Rectal smooth muscle tissue (tissue), 1 donor: Measurements from ENCODE around the gene ORMDL2.

Experiments used
- H3K27ac ChIP-seq: one replicate; pipeline ENCODE4 v1.7.0; 2013; ENCODE audit warnings: low read depth, low read length, inconsistent platforms
- H3K27me3 ChIP-seq: one replicate; pipeline ENCODE4 v1.7.0; 2013; ENCODE audit warnings: low read length; ENCODE audit not compliant: control insufficient read depth, insufficient read depth
- H3K36me3 ChIP-seq: one replicate; pipeline ENCODE4 v1.7.0; 2013; ENCODE audit warnings: low read length; ENCODE audit not compliant: control insufficient read depth, insufficient read depth
- H3K4me1 ChIP-seq: one replicate; pipeline ENCODE4 v1.7.0; 2013; ENCODE audit warnings: low read length; ENCODE audit not compliant: control insufficient read depth, insufficient read depth
- H3K4me3 ChIP-seq: one replicate; pipeline ENCODE4 v1.7.0; 2013; ENCODE audit warnings: low read length
- H3K9ac ChIP-seq: one replicate; pipeline ENCODE4 v1.7.0; 2013; ENCODE audit warnings: low read length

ORMDL2 gene

GRCh38 chr12:55817345-55818139 is at the start of gene ORMDL2, which contains the start of gene SARNP:
TSS of gene ORMDL2 (plus strand) at chr12:55818041. CDS start at chr12:55819000, 959 bp downstream.
TSS of gene SARNP (minus strand) at chr12:55817724. CDS start at chr12:55817701, 23 bp downstream.
- H3K4me1 ChIP-seq, result peaks cover 12% of the 10 kb centered on the region
- H3K36me3 ChIP-seq, result peaks cover 7% of the 10 kb centered on the region
- H3K9ac ChIP-seq, result peak within 1 kb of the TSS; percentile 97
- no peaks in the 10 kb centered on the region for H3K27me3 ChIP-seq
- peak within 1 kb of the TSS; percentile 88 for H3K4me3 ChIP-seq
- peak within 1 kb of the TSS; percentile 80 for H3K27ac ChIP-seq

- Histone ChIP-seq H3K27me3 (no peaks in the 10 kb centered on the region), H3K4me3 (no peak overlapping the region), H3K9ac (no peak overlapping the region), H3K36me3 (no peaks in the 10 kb centered on the region), H3K4me1 (no peaks in the 10 kb centered on the region), H3K27ac (no peak overlapping the region)
These were observed 46.1 kb upstream of the ORMDL2 start for GRCh38 chr12:55771736-55772135.

DNA sequence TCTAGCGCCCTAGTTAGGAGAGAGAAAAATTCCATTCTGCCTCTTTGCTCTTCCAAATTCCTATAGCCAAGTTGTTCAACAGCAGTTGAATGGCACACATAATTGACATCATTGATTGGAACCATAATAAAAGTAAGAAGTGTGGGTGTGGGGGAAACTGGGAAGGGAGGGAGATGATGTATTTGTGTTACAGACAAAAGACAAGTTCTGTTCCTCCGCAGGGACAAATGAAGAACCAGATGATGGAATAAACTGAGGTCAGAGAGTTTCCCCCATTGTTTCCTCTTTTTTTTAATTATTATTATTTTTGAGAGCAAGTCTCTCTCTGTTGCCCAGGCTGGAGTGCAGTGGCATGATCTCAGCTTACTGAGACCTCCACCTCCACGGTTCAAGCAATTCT is 40.0 kb upstream of the ORMDL2 start:
- H3K4me1 ChIP-seq, result no peaks in the 10 kb centered on the region
- H3K9ac ChIP-seq, result no peak overlapping the region
- H3K36me3 ChIP-seq, result peaks cover 7% of the 10 kb centered on the region
- no peaks in the 10 kb centered on the region for H3K27me3 ChIP-seq
- no peak overlapping the region for H3K4me3 ChIP-seq
- H3K27ac ChIP-seq, result no peak overlapping the region

- no peaks in the 10 kb centered on the region for H3K27me3 ChIP-seq
- H3K4me3 ChIP-seq, result no peak overlapping the region
- no peak overlapping the region for H3K27ac ChIP-seq
- H3K9ac ChIP-seq, result no peak overlapping the region
- H3K36me3 ChIP-seq, result peaks cover 20% of the 10 kb centered on the region
- H3K4me1 ChIP-seq, result no peaks in the 10 kb centered on the region
These were observed 37.2 kb upstream of the ORMDL2 start for GRCh38 chr12:55780685-55781084.

DNA sequence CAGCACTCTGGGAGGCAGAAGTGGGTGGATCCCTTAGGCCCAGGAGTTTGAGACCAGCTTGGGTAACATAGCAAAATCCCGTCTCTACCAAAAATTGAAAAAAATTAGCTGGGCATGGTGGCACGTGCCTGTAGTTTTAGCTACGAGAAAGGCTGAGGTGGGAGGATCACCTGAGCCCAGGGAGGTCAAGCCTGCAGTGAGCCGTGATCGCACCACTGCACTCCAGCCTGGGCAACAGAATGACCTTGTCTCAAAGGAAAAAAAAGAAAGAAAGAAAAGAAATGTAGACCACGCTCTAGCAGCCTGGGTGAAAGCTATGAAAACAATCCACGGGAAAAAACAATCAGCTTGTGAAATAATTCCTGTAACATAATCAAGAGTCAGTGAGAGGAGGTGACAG is 29.3 kb upstream of the ORMDL2 start:
- no peaks in the 10 kb centered on the region for H3K4me1 ChIP-seq
- peaks cover 27% of the 10 kb centered on the region for H3K36me3 ChIP-seq
- no peak overlapping the region for H3K27ac ChIP-seq
- no peak overlapping the region for H3K4me3 ChIP-seq
- H3K27me3 ChIP-seq, result no peaks in the 10 kb centered on the region
- no peak overlapping the region for H3K9ac ChIP-seq

GRCh38 chr12:55789171-55789570 is 28.7 kb upstream of the ORMDL2 start:
- H3K4me1 ChIP-seq, result no peaks in the 10 kb centered on the region
- peaks cover 22% of the 10 kb centered on the region for H3K36me3 ChIP-seq
- no peak overlapping the region for H3K27ac ChIP-seq
- no peak overlapping the region for H3K4me3 ChIP-seq
- no peaks in the 10 kb centered on the region for H3K27me3 ChIP-seq
- H3K9ac ChIP-seq, result no peak overlapping the region

- no peak overlapping the region for H3K4me3 ChIP-seq
- H3K36me3 ChIP-seq, result peaks cover 22% of the 10 kb centered on the region
- H3K27me3 ChIP-seq, result no peaks in the 10 kb centered on the region
- no peak overlapping the region for H3K27ac ChIP-seq
- H3K9ac ChIP-seq, result no peak overlapping the region
- H3K4me1 ChIP-seq, result no peaks in the 10 kb centered on the region
These were observed 27.9 kb upstream of the ORMDL2 start for GRCh38 chr12:55789893-55790292.

GRCh38 chr12:55795950-55796349 is 21.9 kb upstream of the ORMDL2 start:
- no peak overlapping the region for H3K27ac ChIP-seq
- peaks cover 29% of the 10 kb centered on the region for H3K36me3 ChIP-seq
- no peak overlapping the region for H3K4me3 ChIP-seq
- H3K9ac ChIP-seq, result no peak overlapping the region
- H3K4me1 ChIP-seq, result no peaks in the 10 kb centered on the region
- no peaks in the 10 kb centered on the region for H3K27me3 ChIP-seq

DNA sequence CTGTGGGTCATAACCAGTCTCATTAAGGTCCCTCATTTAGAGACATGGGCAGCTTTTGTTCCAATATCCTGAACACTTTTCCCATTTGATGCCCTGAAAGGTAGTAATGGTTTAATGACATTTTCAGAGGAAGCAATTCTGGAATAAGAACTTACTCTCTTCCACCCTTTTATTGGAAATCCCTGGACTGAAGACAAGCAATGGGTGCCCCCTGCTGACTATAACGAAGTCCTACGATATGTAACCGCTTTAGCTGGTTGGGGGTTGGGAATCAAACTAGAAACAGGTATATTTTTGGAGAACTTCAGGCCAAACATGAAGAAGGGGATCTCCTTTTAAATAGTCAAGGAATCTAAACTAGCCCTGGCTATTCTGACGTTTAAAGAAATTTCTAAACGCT is 20.8 kb upstream of the ORMDL2 start:
- H3K4me3 ChIP-seq, result no peak overlapping the region
- H3K36me3 ChIP-seq, result peaks cover 31% of the 10 kb centered on the region
- H3K27ac ChIP-seq, result no peak overlapping the region
- no peak overlapping the region for H3K9ac ChIP-seq
- H3K4me1 ChIP-seq, result no peaks in the 10 kb centered on the region
- H3K27me3 ChIP-seq, result no peaks in the 10 kb centered on the region

DNA sequence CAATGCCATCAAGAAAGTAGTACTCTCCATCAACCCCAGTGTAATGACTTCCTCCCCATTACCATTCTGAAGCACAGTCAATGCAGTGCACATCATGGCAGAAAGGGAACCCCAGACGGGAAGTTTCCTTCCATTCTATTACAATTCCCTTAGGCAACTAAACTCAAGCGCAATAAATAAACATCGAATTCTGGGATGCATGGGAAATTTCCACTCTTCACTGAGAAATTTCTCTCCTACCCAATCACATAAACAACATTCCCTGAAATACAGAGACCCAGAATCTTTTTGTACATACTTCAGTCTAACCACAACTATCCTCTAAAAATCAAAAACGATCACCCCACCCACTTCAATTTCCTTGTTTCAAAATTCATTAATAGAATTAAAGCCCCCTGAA is 20.3 kb upstream of the ORMDL2 start:
- H3K27me3 ChIP-seq, result no peaks in the 10 kb centered on the region
- H3K4me1 ChIP-seq, result no peaks in the 10 kb centered on the region
- H3K9ac ChIP-seq, result no peak overlapping the region
- H3K27ac ChIP-seq, result no peak overlapping the region
- H3K4me3 ChIP-seq, result no peak overlapping the region
- H3K36me3 ChIP-seq, result peaks cover 31% of the 10 kb centered on the region

DNA sequence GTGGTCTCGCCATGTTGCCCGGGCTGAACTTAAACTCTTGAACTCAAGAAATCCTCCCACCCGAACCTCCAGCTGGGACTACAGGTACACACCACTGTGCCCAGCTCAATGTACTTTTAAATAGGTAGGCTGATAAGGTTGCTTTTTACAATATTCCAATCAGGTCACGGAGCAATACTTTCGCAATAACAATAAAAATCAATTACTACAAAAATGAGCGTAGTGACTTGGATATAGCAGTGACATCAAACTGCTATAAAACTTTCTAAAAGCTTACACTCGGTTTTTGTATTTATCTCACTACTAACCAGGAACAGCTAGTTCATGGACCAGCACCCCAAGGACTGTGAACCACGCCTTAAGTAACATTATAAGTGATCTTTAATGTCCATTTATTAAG is 10.9 kb upstream of the ORMDL2 start:
- H3K27ac ChIP-seq, result no peak overlapping the region
- peaks cover 3% of the 10 kb centered on the region for H3K36me3 ChIP-seq
- no peaks in the 10 kb centered on the region for H3K4me1 ChIP-seq
- H3K9ac ChIP-seq, result no peak overlapping the region
- H3K4me3 ChIP-seq, result no peak overlapping the region
- H3K27me3 ChIP-seq, result no peaks in the 10 kb centered on the region

- Histone ChIP-seq H3K36me3 (no peaks in the 10 kb centered on the region), H3K27me3 (no peaks in the 10 kb centered on the region), H3K9ac (no peak overlapping the region), H3K27ac (no peak overlapping the region), H3K4me1 (no peaks in the 10 kb centered on the region), H3K4me3 (no peak overlapping the region)
These were observed 8.6 kb upstream of the ORMDL2 start for GRCh38 chr12:55809274-55809673.

DNA sequence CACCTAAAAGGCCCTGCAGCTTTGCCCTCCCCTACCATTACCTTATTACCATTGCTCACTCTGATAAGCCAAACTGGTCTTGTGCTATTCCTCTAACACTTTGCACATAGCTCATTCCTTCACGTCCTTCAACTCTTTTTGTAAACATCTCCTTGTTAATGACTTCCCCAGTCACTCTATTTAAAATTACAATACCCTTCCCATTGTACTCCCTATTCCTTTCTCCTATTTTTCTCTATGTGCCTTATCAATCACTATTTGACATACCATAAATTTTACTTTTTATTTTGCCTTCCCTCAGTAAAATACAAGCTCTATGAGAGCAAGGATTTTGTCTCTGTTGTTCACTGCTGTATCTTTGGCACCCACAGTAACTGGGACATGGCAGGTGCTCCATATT is 5.8 kb upstream of the ORMDL2 start:
- peaks cover 6% of the 10 kb centered on the region for H3K4me1 ChIP-seq
- no peak overlapping the region for H3K27ac ChIP-seq
- no peaks in the 10 kb centered on the region for H3K36me3 ChIP-seq
- H3K4me3 ChIP-seq, result no peak overlapping the region
- H3K27me3 ChIP-seq, result no peaks in the 10 kb centered on the region
- H3K9ac ChIP-seq, result no peak overlapping the region
